NCI-H187 (cell line): ENCODE measurements around the gene BCAP29.
"Not testable (repeated sequence)": the region's sequence is repeated elsewhere in the genome, so short reads cannot be mapped to it uniquely, and the experiment has no call there.

Source experiments
- DNase-seq, 2 experiments: peaks; one replicate each; lab custom pipeline; 2025; lab: John Stamatoyannopoulos, UW

BCAP29 gene, protein sequence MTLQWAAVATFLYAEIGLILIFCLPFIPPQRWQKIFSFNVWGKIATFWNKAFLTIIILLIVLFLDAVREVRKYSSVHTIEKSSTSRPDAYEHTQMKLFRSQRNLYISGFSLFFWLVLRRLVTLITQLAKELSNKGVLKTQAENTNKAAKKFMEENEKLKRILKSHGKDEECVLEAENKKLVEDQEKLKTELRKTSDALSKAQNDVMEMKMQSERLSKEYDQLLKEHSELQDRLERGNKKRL

DNA sequence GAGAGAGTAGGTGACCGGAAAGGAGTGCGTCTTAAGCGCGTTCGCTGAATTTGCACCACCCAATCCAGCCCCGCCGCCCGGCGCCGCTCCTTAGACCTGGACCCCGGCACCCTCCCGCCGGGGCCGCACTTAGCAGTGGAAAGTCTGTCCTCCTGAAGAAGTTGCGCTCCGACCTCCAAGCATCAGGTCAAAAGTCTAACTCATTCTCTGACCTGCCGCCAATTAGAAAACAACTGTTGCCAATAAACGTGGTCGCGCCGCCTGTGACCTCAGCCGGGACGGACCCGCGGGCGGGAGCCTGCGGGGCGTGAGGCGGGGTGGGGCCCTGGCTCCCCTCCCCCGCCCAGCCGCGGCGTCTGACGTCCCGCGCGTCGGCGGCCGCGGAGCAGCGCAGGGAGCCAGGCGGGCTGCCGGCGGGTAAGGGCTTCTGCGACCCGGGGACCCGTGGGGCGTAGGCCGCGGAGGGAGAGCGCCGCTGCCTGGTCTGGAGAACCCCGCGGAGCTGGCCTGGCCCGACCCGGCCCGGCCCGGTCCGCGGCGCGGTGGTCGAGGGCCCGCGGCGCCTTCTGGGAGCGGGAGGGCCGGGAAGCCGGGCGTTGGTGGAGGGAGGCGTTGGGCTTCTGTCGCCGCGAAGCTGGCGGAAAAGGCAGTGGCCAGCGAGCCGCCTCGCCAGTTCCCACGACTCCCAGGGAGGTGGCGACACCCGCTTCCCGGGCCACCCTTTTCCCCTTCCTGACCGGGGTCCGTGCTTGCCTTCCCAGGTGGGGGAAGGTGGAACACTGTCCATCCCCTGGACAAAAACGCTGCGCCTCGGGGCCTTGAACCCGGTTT lies at the start of gene BCAP29:
TSS of gene BCAP29 (plus strand) at position 362 of the 831 bp plus-strand sequence. CDS start 527 bp downstream, outside the sequence.
- DNase-seq = peak; percentile 54 to 59

GRCh38 chr7:107530751-107531150 lies 49.3 kb upstream of the BCAP29 start:
- DNase-seq = no peak

DNA sequence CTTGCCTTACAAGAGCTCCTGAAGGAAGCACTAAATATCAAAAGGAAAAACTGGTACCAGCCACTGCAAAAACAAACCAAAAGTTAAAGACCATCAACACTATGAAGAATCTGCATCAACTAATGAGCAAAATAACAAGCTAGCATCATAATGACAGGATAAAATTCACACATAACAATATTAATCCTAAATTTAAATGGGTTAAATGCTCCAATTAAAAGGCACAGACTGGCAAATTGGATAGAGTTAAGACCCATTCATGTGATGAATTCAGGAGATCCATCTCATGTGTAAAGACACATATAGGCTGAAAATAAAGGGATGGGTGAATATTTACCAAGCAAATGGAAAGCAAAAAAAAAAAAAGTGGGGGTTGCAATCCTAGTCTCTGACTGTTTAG lies 45.9 kb upstream of the BCAP29 start:
- no peak for DNase-seq

- not testable (repeated sequence) for DNase-seq
These were observed 42.8 kb upstream of the BCAP29 start for GRCh38 chr7:107537228-107537627.

GRCh38 chr7:107538001-107538400 lies 42.0 kb upstream of the BCAP29 start:
- peak in 1 of 2 experiments; percentile 49 for DNase-seq

DNA sequence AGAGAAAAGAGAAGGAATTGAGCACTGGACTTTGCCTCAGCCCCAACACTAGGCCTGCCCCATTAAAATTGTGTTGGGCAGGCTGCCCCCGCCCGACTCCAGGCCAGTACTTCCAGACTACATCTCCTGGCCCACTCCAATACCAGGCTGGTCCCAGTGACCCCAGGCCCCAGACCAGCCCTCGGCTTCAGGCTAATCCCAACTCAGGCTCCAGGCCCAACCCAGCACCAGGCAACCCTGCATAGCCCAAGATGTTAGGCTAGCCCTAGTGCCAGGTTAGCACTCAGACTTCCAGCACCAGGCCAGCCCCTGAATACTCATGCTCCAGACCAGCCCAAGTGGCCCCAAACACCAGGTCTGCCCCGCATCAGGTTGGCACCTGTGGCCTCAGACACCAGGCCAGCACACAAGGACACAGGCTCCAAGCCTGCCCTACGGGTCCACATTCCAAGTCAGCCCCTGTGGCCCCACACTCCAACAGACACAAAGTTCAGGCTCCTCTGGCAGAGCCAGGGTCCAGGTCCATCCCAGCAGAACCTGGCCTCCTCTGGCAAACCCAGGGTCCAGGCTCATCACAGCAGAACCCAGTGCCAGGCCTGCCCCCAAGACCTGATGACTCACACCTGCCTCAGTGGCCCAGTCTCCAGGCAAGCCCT lies 36.6 kb upstream of the BCAP29 start:
- no peak for DNase-seq

- DNase-seq = no peak
These were observed 35.0 kb upstream of the BCAP29 start for GRCh38 chr7:107544848-107545591.

GRCh38 chr7:107551936-107552335 lies 28.1 kb upstream of the BCAP29 start:
- no peak for DNase-seq

DNA sequence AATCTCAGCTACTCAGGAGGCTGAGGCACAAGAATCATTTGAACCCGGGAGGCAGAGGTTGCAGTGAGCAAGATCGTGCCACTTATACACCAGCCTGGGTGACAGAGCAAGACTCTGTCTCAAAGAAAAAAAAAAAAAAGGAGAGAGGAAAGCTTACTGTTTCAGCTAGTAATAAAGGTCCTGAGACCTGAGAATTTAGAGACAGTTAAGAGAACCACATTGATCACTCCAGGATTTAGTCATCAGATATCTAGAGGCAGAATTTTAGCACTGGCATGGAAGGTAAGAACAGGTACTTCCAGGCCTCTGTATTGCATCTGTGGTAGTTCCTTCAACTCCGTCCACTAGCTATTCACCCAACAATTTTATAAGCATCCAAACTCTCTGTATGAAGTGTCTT lies 24.2 kb upstream of the BCAP29 start:
- DNase-seq = no peak

- DNase-seq = no peak
These were observed 20.2 kb upstream of the BCAP29 start for GRCh38 chr7:107559864-107560263.

- DNase-seq = no peak
These were observed 19.0 kb upstream of the BCAP29 start for GRCh38 chr7:107560898-107561516.

DNA sequence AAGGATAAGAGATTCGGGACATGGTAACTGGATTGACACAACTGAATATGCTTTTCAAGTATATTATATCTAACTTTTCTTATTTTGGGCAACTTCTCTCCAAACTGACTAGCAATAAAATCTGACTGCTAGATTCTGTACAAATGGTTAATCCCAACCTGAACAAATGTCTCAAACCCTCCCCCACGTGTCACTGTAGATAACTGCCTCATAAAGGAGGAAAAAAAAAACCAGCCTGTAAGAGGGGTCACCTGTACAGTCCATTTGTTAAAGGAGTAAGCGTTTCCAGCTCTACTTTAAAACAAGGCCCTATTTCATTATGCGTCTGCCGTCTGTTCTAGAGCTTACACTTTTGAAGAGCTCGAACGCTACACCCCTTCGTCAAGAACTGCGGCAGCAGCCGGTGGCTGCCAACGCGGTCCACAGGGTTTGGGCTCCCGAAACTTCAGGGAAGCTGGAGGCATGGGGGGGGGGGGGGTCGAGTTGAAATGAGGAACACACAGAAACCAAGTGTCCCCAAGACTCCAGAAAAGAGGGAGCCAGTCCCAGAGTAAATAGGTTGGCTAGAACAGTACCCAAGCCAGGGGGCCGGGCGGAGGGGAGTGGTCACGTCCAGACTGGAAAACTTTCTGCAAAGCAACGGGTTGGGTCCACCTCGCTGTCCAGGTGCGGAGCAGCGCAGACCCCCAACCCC lies 16.8 kb upstream of the BCAP29 start:
- no peak for DNase-seq

- peak; percentile 64 to 81 for DNase-seq
These were observed 16.1 kb upstream of the BCAP29 start, which contains the start of the genes COG5 and DUS4L for GRCh38 chr7:107563775-107564552. Gene COG5 (minus strand): TSS chr7:107563920. CDS start chr7:107563896, 24 bp downstream. Gene DUS4L (plus strand): TSS chr7:107563971. CDS start chr7:107567071, 3,100 bp downstream.

DNA sequence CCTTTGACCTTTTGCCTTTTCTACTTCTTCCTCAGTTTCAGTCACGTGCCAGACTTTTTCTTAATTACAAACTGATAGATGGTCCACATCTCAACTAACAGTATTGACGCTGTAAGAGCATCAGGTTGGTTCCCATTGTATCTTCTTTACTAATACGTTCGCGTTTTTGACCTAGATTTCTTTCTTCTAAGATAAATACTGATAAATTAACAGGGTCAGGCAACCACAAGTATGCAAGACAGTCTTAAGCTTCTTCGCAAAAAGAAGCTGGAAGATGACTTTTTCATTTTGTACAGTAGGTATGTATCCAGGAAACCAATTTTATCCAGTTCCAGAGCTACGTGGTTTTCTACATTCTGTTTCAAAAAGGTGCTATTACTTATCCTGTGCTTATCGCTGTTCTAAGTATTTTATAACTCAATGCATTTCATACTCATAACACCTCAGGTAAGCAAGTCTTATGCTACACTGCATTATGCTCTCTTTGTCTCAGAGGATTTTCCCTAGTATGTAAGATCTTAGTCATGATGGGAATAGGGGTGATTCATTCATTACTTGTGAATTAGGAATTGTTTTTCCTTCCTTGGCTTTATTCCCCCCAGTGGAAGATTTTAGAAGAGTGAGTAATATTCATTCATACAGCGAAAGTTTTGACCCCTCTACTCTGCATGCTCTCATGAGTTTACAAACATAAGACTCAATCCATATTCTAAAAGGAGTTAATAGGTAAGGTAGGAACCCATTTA lies 15.3 kb upstream of the BCAP29 start:
- DNase-seq = no peak

GRCh38 chr7:107570298-107570697 lies 9.7 kb upstream of the BCAP29 start:
- no peak for DNase-seq

DNA sequence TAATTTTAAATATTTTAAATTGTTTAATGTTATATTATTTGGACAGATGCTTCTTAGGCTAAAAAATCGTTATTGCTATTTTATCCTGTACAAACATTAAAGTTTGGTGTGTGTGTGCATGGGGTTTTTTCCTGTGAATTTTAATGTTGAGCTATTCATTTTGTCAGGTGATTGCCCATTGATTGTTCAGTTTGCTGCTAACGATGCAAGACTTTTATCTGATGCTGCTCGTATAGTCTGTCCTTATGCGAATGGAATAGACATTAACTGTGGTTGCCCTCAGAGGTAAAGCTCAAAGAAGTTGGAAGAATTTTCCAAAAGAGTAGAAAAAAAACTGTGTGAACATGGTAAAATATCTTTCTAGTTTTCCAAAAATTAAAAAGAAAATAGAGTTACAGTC lies 6.5 kb upstream of the BCAP29 start:
- DNase-seq = no peak

GRCh38 chr7:107579554-107579884 lies 527 bp upstream of the BCAP29 start:
- no peak for DNase-seq

DNA sequence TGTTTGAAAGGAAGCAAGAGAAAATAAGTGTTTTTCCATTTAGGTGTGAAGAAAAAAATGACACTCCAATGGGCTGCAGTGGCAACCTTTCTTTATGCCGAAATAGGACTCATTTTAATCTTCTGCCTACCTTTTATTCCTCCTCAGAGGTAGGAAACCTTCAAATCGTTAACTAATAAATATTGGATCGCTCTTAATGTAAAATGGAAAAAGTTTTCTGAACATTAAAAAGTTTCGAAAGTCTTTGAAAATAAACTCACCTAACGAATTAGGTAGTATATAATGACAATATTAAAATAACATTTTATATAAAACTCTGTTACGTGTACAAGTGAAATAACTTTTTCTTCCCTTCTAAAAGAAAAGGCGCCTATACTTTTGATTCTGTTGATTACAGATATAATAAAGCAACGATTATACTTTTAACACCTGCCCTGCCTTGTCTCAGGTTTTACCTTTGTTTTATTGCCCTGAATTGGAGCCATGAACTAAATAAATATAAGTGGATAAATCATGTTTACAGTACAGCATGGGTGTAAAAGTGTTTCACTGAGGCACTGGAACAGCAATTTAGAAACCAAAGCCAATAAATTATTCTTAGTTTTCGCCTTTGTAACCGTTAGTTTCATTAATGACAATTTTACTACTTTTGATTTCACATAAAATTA lies 804 bp downstream of the BCAP29 start:
- DNase-seq = no peak
